WTC11 (cell line): Measurements from ENCODE around the gene MCOLN1.

Experiments used
- ATF1 ChIP-seq: sonication (generic); formaldehyde crosslinking; IDR thresholded peaks from 2 replicates; pipeline ENCODE4 v1.8.1; 2023; ENCODE audit warnings: mild to moderate bottlenecking, moderate library complexity, missing genetic modification reagents
- CREB1 ChIP-seq: sonication (generic); formaldehyde crosslinking; IDR thresholded peaks from 2 replicates; pipeline ENCODE4 v1.8.0; 2023; ENCODE audit warnings: mild to moderate bottlenecking, missing genetic modification reagents
- GABPB1 ChIP-seq: sonication (generic); formaldehyde crosslinking; IDR thresholded peaks from 2 replicates; pipeline ENCODE4 v1.8.1; 2023; ENCODE audit warnings: mild to moderate bottlenecking, missing genetic modification reagents
- MAX ChIP-seq: sonication (generic); formaldehyde crosslinking; IDR thresholded peaks from 2 replicates; pipeline ENCODE4 v1.8.0; 2022; ENCODE audit warnings: mild to moderate bottlenecking, missing genetic modification reagents
- MYBL2 ChIP-seq: sonication (generic); formaldehyde crosslinking; IDR thresholded peaks from 2 replicates; pipeline ENCODE4 v1.8.1; 2023; ENCODE audit warnings: mild to moderate bottlenecking, moderate library complexity, missing genetic modification reagents
- TF ChIP-seq, protein P1 (sequence below): fragments of 200-600 bp; IDR thresholded peaks from 2 replicates; pipeline ENCODE4 v1.8.0; 2022; ENCODE audit warnings: antibody characterized with exemption
- TF ChIP-seq, protein P2 (sequence below): sonication (generic); formaldehyde crosslinking; IDR thresholded peaks from 2 replicates; pipeline ENCODE4 v1.8.0; 2023; ENCODE audit warnings: missing genetic modification reagents

GRCh38 chr19:7497292-7497691 lies 25.1 kb upstream of the MCOLN1 start:
- no peak for TF ChIP-seq MAX (CRISPR knock-in tag)
- no peak for TF ChIP-seq MYBL2 (CRISPR knock-in tag)
- TF ChIP-seq, protein P1, sequence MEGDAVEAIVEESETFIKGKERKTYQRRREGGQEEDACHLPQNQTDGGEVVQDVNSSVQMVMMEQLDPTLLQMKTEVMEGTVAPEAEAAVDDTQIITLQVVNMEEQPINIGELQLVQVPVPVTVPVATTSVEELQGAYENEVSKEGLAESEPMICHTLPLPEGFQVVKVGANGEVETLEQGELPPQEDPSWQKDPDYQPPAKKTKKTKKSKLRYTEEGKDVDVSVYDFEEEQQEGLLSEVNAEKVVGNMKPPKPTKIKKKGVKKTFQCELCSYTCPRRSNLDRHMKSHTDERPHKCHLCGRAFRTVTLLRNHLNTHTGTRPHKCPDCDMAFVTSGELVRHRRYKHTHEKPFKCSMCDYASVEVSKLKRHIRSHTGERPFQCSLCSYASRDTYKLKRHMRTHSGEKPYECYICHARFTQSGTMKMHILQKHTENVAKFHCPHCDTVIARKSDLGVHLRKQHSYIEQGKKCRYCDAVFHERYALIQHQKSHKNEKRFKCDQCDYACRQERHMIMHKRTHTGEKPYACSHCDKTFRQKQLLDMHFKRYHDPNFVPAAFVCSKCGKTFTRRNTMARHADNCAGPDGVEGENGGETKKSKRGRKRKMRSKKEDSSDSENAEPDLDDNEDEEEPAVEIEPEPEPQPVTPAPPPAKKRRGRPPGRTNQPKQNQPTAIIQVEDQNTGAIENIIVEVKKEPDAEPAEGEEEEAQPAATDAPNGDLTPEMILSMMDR = 0 out of 2 replicates have a peak, but pooled peaks have one; percentile 15
- no peak for TF ChIP-seq CREB1
- no peak for TF ChIP-seq ATF1 (CRISPR knock-in tag)
- no peak for TF ChIP-seq GABPB1 (CRISPR knock-in tag)
- TF ChIP-seq, protein P2, sequence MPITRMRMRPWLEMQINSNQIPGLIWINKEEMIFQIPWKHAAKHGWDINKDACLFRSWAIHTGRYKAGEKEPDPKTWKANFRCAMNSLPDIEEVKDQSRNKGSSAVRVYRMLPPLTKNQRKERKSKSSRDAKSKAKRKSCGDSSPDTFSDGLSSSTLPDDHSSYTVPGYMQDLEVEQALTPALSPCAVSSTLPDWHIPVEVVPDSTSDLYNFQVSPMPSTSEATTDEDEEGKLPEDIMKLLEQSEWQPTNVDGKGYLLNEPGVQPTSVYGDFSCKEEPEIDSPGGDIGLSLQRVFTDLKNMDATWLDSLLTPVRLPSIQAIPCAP = no peak
